GM12878 (cell line): ENCODE results near the gene N4BP2L1. TPM values are rescaled to one million over a fixed set of nuclear protein-coding genes. Genes with fewer than 3 reads are reported as not detected.

Experiments
- ATAC-seq: fragments of 200-7000 bp; cut with Tn5 transposase; 3 replicates; pipeline ENCODE4 v1.9.1; 2020; ENCODE audit warnings: mild to moderate bottlenecking, moderate library complexity
- BruUV-seq: library from RNA; stranded (reverse); fragments of 400-500 nt; replicated peaks from 2 replicates; lab custom pipeline; 2021; lab: Mats Ljungman, UMichigan
- CTCF ChIA-PET: fragments of 300-600 bp; sonication (Branson Sonifier 250); formaldehyde crosslinking; extraction: SDS; loops from one replicate; lab custom pipeline; 2021; ENCODE audit warnings: inconsistent platforms; lab: Yijun Ruan, JAX
- POLR2A ChIA-PET: fragments of 350-600 bp; formaldehyde crosslinking; extraction: SDS; loops from one replicate; lab custom pipeline; 2021; ENCODE audit warnings: inconsistent platforms; lab: Charles Lee
- RAD21 ChIA-PET: fragments of 300-600 bp; sonication (Branson Sonifier 250); formaldehyde crosslinking; loops from one replicate; lab custom pipeline; 2023; ENCODE audit warnings: antibody characterized with exemption; ENCODE audit not compliant: unreplicated experiment; lab: Charles Lee
- SMC1A ChIA-PET: fragments of 300-600 bp; sonication (Branson Sonifier 250); formaldehyde crosslinking; loops from one replicate; lab custom pipeline; 2023; ENCODE audit not compliant: unreplicated experiment, uncharacterized antibody; lab: Charles Lee
- DNase-seq: peaks from one replicate; pipeline ENCODE4 v3.0.0-alpha.2; 2011; ENCODE audit warnings: low read depth, low spot score
- FAIRE-seq: peaks from 3 replicates; lab custom pipeline; 2011; peaks lifted over from hg19 to GRCh38; lab: Jason Lieb, UNC
- H2AFZ ChIP-seq: 2 replicates; pipeline ENCODE4 v1.6.0; 2011; ENCODE audit warnings: low read depth, low read length, control low read depth; ENCODE audit not compliant: control insufficient read depth
- H3K27ac ChIP-seq: 2 replicates; pipeline ENCODE4 v1.5.1; 2011; ENCODE audit warnings: control low read depth; ENCODE audit not compliant: control insufficient read depth, insufficient read depth
- H3K27me3 ChIP-seq, 2 experiments: replicated peaks in 1 of 2; 2 replicates each; pipeline versions ENCODE4 v1.6.0 to v1.6.1; 2011; ENCODE audit warnings: low read length in 1 of 2; ENCODE audit not compliant: control insufficient read depth in 2 of 2, insufficient read depth in 2 of 2
- H3K36me3 ChIP-seq, 2 experiments: 2 replicates each; pipeline ENCODE4 v1.5.1; 2011; ENCODE audit warnings: low read length in 1 of 2; ENCODE audit not compliant: control insufficient read depth in 2 of 2, insufficient read depth in 2 of 2
- H3K4me1 ChIP-seq: 2 replicates; pipeline ENCODE4 v1.6.1; 2011; ENCODE audit warnings: mild to moderate bottlenecking, low read length, moderate library complexity, mixed read lengths; ENCODE audit not compliant: control insufficient read depth, insufficient read depth
- H3K4me2 ChIP-seq: 2 replicates; pipeline ENCODE4 v1.6.0; 2011; ENCODE audit warnings: control low read depth; ENCODE audit not compliant: control insufficient read depth, insufficient read depth
- H3K4me3 ChIP-seq: fragments of 200-600 bp; sonication (generic); 2 replicates; pipeline ENCODE4 v1.5.1; 2016
- H3K79me2 ChIP-seq: 2 replicates; pipeline ENCODE4 v1.6.0; 2011; ENCODE audit warnings: low read length; ENCODE audit not compliant: control insufficient read depth, insufficient read depth
- H3K9ac ChIP-seq: 2 replicates; pipeline ENCODE4 v1.8.0; 2011; ENCODE audit warnings: low read length, control low read depth, mixed read lengths; ENCODE audit not compliant: control insufficient read depth, insufficient read depth
- H3K9me3 ChIP-seq: replicated peaks from 3 replicates; pipeline ENCODE4 v1.5.1; 2011; ENCODE audit warnings: mild to moderate bottlenecking, low read length; ENCODE audit not compliant: control insufficient read depth, insufficient read depth
- H4K20me1 ChIP-seq: 2 replicates; pipeline ENCODE4 v1.6.0; 2011; ENCODE audit not compliant: control insufficient read depth, insufficient read depth
- HCFC1 ChIP-seq: fragments of 150-350 bp; IDR thresholded peaks from 2 replicates; pipeline ENCODE4 v1.6.1; 2014; ENCODE audit warnings: low read length
- RAD51 ChIP-seq: fragments of 450-650 bp; IDR thresholded peaks from 2 replicates; pipeline ENCODE4 v1.6.1; 2016; ENCODE audit warnings: moderate library complexity, mild to moderate bottlenecking, inconsistent platforms
- WGBS: methylation state at CpG from one replicate; pipeline ENCODE4 v1.1.6; 2016; ENCODE audit warnings: low lambda C conversion rate; ENCODE audit not compliant: insufficient replicate concordance, insufficient coverage; ENCODE audit errors: missing lambda C conversion rate; 5-methylcytosine and 5-hydroxymethylcytosine counted together
- in situ Hi-C: fragments of 300-500 bp; cut with MboI; formaldehyde crosslinking; loops from 9 replicates; pipeline ENCODE4 v1.14.3; 2018; ENCODE audit warnings: mixed read lengths
- intact Hi-C: fragments of 100-400 bp; cut with micrococcal nuclease; formaldehyde crosslinking; loops from one replicate; pipeline ENCODE4 v1.14.2; 2022; ENCODE audit not compliant: unreplicated experiment
- polyA plus RNA-seq, 11 experiments: library from polyadenylated mRNA; depleted of rRNA in 4 of 11; unstranded in 6 of 11; stranded (reverse) in 5 of 11; fragments of >200 nt; fragmentation: Nextera tagmentation in 4 of 11; fragmentation: Illumina TruSeq in 1 of 11; extraction: Ambion mirVana in 4 of 11; extraction: Trizol in 1 of 11; gene quantifications; 1 replicate in 1 of 11; 2 replicates in 10 of 11; pipeline versions ENCODE4 v1.2.1 to v1.2.3, GENCODE V29; 2011 to 2016; ENCODE audit warnings: inconsistent platforms in 2 of 11, missing spikeins in 2 of 11, low read depth in 1 of 11
- total RNA-seq, 4 experiments: library from RNA; depleted of rRNA in 3 of 4; stranded (reverse); fragments of >200 nt in 3 of 4; fragmentation: Illumina TruSeq in 1 of 4; extraction: Trizol in 1 of 4; gene quantifications; 2 replicates each; pipeline versions ENCODE4 v1.2.1 to v1.2.3, GENCODE V29; 2013 to 2021
- TF ChIP-seq, protein P1 (sequence below): IDR thresholded peaks from 2 replicates; pipeline ENCODE4 v1.6.1; 2012; ENCODE audit warnings: low read length, inconsistent platforms
- TF ChIP-seq, protein P2 (sequence below): fragments of 150-350 bp; IDR thresholded peaks from 2 replicates; pipeline ENCODE4 v1.6.1; 2016; ENCODE audit warnings: low read depth, low read length

Gene N4BP2L1
- total and polyA plus RNA-seq, 10 of the 15 experiments (the other 5 are each of a cell fraction or from before 2014, with no cell fraction given) = 3.3 to 42.5 (median 16.2) TPM

DNA sequence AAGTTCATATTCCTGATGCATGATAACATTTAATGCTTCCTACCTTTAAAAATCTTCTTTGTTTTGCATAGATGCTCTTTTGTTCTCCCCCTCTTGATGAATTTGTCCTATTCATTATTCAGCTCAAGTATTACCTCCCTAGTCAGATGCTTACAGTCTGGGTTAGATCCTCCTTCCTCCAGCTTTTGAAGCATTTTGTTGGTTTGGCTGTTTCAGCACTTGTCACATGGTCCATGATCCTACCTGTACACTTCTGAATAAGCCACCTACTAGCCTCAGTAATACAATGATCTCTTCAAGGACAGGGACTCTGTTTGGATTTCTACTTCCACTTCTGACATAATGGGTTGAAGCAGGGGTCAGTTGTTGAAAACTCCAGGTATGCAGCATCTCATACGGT, 37.4 kb downstream of the N4BP2L1 start:
- in situ Hi-C loops = no loop called here
- no peak overlapping the region for H2AFZ ChIP-seq
- no peaks in the 10 kb centered on the region for H3K9me3 ChIP-seq
- no peak overlapping the region for H3K4me2 ChIP-seq
- ATAC-seq (peak; percentile 51), FAIRE-seq (no peak), DNase-seq (no peak)
- peaks cover 0 to 4% of the 10 kb centered on the region in 2 experiments; a peak in 1 of 4 replicates for H3K36me3 ChIP-seq
- H3K27me3 ChIP-seq = no peaks in the 10 kb centered on the region
- H3K9ac ChIP-seq = no peak overlapping the region
- POLR2A ChIA-PET = interaction anchor here (1.1 kb wide), 1 partner anchor 76 kb away, joined by 4 read pairs; the partner anchor contains the start of genes BRCA2 and ZAR1L
- SMC1A ChIA-PET = interaction anchor here (0.7 to 1.7 kb wide), 9 partner anchors 9 to 198 kb away, joined by 3 to 5 read pairs (median 3); no protein-coding TSS in a partner anchor
- intact Hi-C loops = no loop called here
- CTCF ChIA-PET = interaction anchor here (1.0 to 3.1 kb wide), 8 partner anchors 9 to 190 kb away, joined by 3 to 11 read pairs (median 3); no protein-coding TSS in a partner anchor
- no TSS peak for BruUV-seq
- TF ChIP-seq, protein P1, sequence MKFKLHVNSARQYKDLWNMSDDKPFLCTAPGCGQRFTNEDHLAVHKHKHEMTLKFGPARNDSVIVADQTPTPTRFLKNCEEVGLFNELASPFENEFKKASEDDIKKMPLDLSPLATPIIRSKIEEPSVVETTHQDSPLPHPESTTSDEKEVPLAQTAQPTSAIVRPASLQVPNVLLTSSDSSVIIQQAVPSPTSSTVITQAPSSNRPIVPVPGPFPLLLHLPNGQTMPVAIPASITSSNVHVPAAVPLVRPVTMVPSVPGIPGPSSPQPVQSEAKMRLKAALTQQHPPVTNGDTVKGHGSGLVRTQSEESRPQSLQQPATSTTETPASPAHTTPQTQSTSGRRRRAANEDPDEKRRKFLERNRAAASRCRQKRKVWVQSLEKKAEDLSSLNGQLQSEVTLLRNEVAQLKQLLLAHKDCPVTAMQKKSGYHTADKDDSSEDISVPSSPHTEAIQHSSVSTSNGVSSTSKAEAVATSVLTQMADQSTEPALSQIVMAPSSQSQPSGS = peak; percentile 1; the same call in 1 of the 2 replicates
- TF ChIP-seq HCFC1 (no peak), RAD51 (no peak)
- TF ChIP-seq, protein P2, sequence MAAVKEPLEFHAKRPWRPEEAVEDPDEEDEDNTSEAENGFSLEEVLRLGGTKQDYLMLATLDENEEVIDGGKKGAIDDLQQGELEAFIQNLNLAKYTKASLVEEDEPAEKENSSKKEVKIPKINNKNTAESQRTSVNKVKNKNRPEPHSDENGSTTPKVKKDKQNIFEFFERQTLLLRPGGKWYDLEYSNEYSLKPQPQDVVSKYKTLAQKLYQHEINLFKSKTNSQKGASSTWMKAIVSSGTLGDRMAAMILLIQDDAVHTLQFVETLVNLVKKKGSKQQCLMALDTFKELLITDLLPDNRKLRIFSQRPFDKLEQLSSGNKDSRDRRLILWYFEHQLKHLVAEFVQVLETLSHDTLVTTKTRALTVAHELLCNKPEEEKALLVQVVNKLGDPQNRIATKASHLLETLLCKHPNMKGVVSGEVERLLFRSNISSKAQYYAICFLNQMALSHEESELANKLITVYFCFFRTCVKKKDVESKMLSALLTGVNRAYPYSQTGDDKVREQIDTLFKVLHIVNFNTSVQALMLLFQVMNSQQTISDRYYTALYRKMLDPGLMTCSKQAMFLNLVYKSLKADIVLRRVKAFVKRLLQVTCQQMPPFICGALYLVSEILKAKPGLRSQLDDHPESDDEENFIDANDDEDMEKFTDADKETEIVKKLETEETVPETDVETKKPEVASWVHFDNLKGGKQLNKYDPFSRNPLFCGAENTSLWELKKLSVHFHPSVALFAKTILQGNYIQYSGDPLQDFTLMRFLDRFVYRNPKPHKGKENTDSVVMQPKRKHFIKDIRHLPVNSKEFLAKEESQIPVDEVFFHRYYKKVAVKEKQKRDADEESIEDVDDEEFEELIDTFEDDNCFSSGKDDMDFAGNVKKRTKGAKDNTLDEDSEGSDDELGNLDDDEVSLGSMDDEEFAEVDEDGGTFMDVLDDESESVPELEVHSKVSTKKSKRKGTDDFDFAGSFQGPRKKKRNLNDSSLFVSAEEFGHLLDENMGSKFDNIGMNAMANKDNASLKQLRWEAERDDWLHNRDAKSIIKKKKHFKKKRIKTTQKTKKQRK = no peak
- H3K27ac ChIP-seq = peak overlapping the region; percentile 33; the same call in 1 of the 2 replicates
- no peaks in the 10 kb centered on the region; the same call in 1 of the 2 replicates for H3K4me1 ChIP-seq
- 100% methylated on average over 1 of the region's 1 CpG for WGBS
- RAD21 ChIA-PET = interaction anchor here (1.3 kb wide), 1 partner anchor 191 kb away, joined by 4 read pairs; no protein-coding TSS in a partner anchor
- H3K4me3 ChIP-seq = no peak overlapping the region
- H3K79me2 ChIP-seq = no peaks in the 10 kb centered on the region
- H4K20me1 ChIP-seq = no peaks in the 10 kb centered on the region
